HepG2 (cell line): ENCODE results near the gene PARK7. TPM values are rescaled to one million over a fixed set of nuclear protein-coding genes. Genes with fewer than 3 reads are reported as not detected.

Experiments
- AGO1 ChIP-seq: fragments of 200-400 bp; formaldehyde crosslinking; IDR thresholded peaks from 2 replicates; pipeline ENCODE4 v1.6.1; 2017; ENCODE audit warnings: mild to moderate bottlenecking, low read depth, low read length, moderate library complexity; ENCODE audit not compliant: poor library complexity, severe bottlenecking
- DNMT3B ChIP-seq: conservative IDR thresholded peaks from 2 replicates; pipeline ENCODE4 v1.6.1; 2016; ENCODE audit warnings: missing biosample characterization, control low read depth
- FOXO1 ChIP-seq: sonication (generic); formaldehyde crosslinking; IDR thresholded peaks from 2 replicates; pipeline ENCODE4 v1.4.0; 2020; ENCODE audit warnings: missing genetic modification reagents
- HIVEP1 ChIP-seq: sonication (generic); formaldehyde crosslinking; IDR thresholded peaks from 2 replicates; pipeline ENCODE4 v1.4.0; 2020; ENCODE audit warnings: mild to moderate bottlenecking, missing genetic modification reagents
- ISL2 ChIP-seq: sonication (generic); formaldehyde crosslinking; IDR thresholded peaks from 2 replicates; pipeline ENCODE4 v1.5.0; 2020; ENCODE audit warnings: missing genetic modification reagents
- MAFG ChIP-seq: sonication (generic); formaldehyde crosslinking; IDR thresholded peaks from 2 replicates; pipeline ENCODE4 v1.5.1; 2020; ENCODE audit warnings: mild to moderate bottlenecking, missing genetic modification reagents
- REL ChIP-seq: sonication (generic); formaldehyde crosslinking; conservative IDR thresholded peaks from 2 replicates; pipeline ENCODE4 v1.8.0; 2022; ENCODE audit warnings: mild to moderate bottlenecking, missing genetic modification reagents, moderate library complexity
- SOX6 ChIP-seq, 2 experiments: fragments of 450-650 bp in 1 of 2; sonication (generic) in 1 of 2; formaldehyde crosslinking in 1 of 2; IDR thresholded peaks; 2 replicates each; pipeline versions ENCODE4 v1.4.0 to v1.6.1; 2017 to 2020; ENCODE audit warnings: antibody characterized with exemption in 1 of 2, mild to moderate bottlenecking in 1 of 2, missing genetic modification reagents in 1 of 2
- ZKSCAN8 ChIP-seq: IDR thresholded peaks from 2 replicates; pipeline ENCODE4 v1.6.1; 2016; ENCODE audit warnings: borderline replicate concordance, missing genetic modification reagents, missing compliant biosample characterization
- ZNF235 ChIP-seq: sonication (generic); formaldehyde crosslinking; IDR thresholded peaks from 2 replicates; pipeline ENCODE4 v1.8.1; 2023; ENCODE audit warnings: mild to moderate bottlenecking, missing genetic modification reagents, borderline replicate concordance
- ZNF598 ChIP-seq: sonication (generic); formaldehyde crosslinking; IDR thresholded peaks from 2 replicates; pipeline ENCODE4 v1.5.1; 2020; ENCODE audit warnings: mild to moderate bottlenecking, missing genetic modification reagents, borderline replicate concordance
- ZNF75D ChIP-seq: sonication (generic); formaldehyde crosslinking; IDR thresholded peaks from 2 replicates; pipeline ENCODE4 v1.8.1; 2023; ENCODE audit warnings: missing genetic modification reagents, mild to moderate bottlenecking, borderline replicate concordance
- ZNF773 ChIP-seq: sonication (generic); formaldehyde crosslinking; IDR thresholded peaks from 2 replicates; pipeline ENCODE4 v1.4.0; 2020; ENCODE audit warnings: missing genetic modification reagents, borderline replicate concordance
- polyA plus RNA-seq, 8 experiments: library from polyadenylated mRNA; depleted of rRNA in 3 of 8; stranded (reverse) in 7 of 8; unstranded in 1 of 8; fragments of >200 nt; fragmentation: Illumina TruSeq in 4 of 8; extraction: Trizol in 4 of 8; gene quantifications; 2 replicates each; pipeline versions ENCODE4 v1.2.1 to v1.2.3, GENCODE V29; 2011 to 2016; ENCODE audit warnings: low read depth in 4 of 8, missing spikeins in 1 of 8, mixed read lengths in 1 of 8; ENCODE audit not compliant: insufficient read depth in 1 of 8
- total RNA-seq, 5 experiments: library from RNA; depleted of rRNA; stranded (reverse); fragments of >200 nt; fragmentation: Illumina TruSeq; extraction: Trizol; gene quantifications; 2 replicates each; pipeline ENCODE4 v1.2.3, GENCODE V29; 2016; ENCODE audit warnings: low read depth in 1 of 5
- TF ChIP-seq, protein P1 (sequence below): sonication (generic); formaldehyde crosslinking; IDR thresholded peaks from 2 replicates; pipeline ENCODE4 v1.4.0; 2020; ENCODE audit warnings: missing genetic modification reagents, borderline replicate concordance
- TF ChIP-seq, protein P2 (sequence below): sonication (generic); formaldehyde crosslinking; IDR thresholded peaks from 2 replicates; pipeline ENCODE4 v1.4.0; 2020; ENCODE audit warnings: missing genetic modification reagents, borderline replicate concordance
- TF ChIP-seq, protein P3 (sequence below), 2 experiments: sonication (generic) in 1 of 2; formaldehyde crosslinking in 1 of 2; IDR thresholded peaks; 2 replicates each; pipeline versions ENCODE4 v1.4.0 to v1.6.1; 2018 to 2020; ENCODE audit warnings: missing genetic modification reagents in 2 of 2, borderline replicate concordance in 1 of 2, low read depth in 1 of 2, mild to moderate bottlenecking in 1 of 2, missing biosample characterization in 1 of 2
- TF ChIP-seq, protein P4 (sequence below): IDR thresholded peaks from 2 replicates; pipeline ENCODE4 v1.6.1; 2016; ENCODE audit warnings: missing compliant biosample characterization, missing genetic modification reagents, borderline replicate concordance

PARK7 gene
- total and polyA plus RNA-seq, 2 of the 13 experiments (the other 11 are each of a cell fraction or from before 2014, with no cell fraction given): 212 to 296 TPM

DNA sequence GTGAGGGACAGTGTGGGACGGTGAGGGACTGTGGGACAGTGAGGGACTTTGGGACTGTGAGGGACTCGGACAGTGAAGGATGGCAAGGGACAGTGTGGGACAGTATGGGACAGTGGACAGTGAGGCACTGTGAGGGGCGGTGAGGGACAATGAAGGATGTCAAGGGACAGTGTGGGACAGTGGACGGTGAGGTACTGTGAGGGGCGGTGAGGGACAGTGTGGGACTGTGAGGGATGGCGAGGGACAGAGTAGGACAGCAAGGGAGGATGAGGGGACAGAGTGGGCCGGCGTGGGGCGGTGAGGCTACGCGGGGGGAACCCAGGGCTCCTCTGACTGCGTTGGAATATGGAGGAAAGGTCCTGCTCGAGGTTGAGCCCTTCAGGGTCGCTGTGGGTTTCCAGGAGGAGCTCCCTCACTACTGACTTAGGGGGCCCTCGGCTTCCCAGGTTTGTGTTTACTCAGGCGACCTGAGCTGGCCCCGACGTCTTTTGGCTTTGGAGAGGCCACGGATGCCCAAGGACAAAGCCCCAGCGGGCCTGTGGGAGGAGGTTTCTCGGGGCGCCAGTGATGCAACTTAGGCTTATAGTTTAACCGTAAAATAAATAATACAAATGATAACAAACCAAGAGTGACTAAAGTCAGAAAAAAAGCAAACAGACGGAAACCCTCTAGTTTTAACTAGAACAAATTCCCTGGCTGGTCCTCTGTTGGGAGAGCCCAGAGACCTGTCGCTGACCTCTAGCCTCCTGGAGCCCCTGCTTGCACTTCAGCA is 65.7 kb downstream of the PARK7 start (continued):
- TF ChIP-seq AGO1 (peak; percentile 76), ZNF235 (CRISPR knock-in tag) (no peak), ZNF598 (CRISPR knock-in tag) (peak; percentile 60; the same call in 1 of the 2 replicates), ZNF75D (CRISPR knock-in tag) (no peak), DNMT3B (peak; percentile 18; the same call in 1 of the 2 replicates), FOXO1 (CRISPR knock-in tag) (peak; percentile 75), REL (CRISPR knock-in tag) (0 out of 2 replicates have a peak, but pooled peaks have one; percentile 20), ISL2 (CRISPR knock-in tag) (peak; percentile 96), SOX6 (IDR thresholded peaks at IDR 0.05) (no peak), SOX6 (CRISPR knock-in tag; IDR thresholded peaks at IDR 0.05) (peak; percentile 95), ZKSCAN8 (CRISPR knock-in tag) (peak; percentile 72; the same call in 1 of the 2 replicates), MAFG (CRISPR knock-in tag) (no peak), HIVEP1 (CRISPR knock-in tag) (peak; percentile 96), ZNF773 (CRISPR knock-in tag) (no peak)
- TF ChIP-seq, protein P1, sequence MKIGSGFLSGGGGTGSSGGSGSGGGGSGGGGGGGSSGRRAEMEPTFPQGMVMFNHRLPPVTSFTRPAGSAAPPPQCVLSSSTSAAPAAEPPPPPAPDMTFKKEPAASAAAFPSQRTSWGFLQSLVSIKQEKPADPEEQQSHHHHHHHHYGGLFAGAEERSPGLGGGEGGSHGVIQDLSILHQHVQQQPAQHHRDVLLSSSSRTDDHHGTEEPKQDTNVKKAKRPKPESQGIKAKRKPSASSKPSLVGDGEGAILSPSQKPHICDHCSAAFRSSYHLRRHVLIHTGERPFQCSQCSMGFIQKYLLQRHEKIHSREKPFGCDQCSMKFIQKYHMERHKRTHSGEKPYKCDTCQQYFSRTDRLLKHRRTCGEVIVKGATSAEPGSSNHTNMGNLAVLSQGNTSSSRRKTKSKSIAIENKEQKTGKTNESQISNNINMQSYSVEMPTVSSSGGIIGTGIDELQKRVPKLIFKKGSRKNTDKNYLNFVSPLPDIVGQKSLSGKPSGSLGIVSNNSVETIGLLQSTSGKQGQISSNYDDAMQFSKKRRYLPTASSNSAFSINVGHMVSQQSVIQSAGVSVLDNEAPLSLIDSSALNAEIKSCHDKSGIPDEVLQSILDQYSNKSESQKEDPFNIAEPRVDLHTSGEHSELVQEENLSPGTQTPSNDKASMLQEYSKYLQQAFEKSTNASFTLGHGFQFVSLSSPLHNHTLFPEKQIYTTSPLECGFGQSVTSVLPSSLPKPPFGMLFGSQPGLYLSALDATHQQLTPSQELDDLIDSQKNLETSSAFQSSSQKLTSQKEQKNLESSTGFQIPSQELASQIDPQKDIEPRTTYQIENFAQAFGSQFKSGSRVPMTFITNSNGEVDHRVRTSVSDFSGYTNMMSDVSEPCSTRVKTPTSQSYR: peak; percentile 33; the same call in 1 of the 2 replicates
- TF ChIP-seq, protein P2, sequence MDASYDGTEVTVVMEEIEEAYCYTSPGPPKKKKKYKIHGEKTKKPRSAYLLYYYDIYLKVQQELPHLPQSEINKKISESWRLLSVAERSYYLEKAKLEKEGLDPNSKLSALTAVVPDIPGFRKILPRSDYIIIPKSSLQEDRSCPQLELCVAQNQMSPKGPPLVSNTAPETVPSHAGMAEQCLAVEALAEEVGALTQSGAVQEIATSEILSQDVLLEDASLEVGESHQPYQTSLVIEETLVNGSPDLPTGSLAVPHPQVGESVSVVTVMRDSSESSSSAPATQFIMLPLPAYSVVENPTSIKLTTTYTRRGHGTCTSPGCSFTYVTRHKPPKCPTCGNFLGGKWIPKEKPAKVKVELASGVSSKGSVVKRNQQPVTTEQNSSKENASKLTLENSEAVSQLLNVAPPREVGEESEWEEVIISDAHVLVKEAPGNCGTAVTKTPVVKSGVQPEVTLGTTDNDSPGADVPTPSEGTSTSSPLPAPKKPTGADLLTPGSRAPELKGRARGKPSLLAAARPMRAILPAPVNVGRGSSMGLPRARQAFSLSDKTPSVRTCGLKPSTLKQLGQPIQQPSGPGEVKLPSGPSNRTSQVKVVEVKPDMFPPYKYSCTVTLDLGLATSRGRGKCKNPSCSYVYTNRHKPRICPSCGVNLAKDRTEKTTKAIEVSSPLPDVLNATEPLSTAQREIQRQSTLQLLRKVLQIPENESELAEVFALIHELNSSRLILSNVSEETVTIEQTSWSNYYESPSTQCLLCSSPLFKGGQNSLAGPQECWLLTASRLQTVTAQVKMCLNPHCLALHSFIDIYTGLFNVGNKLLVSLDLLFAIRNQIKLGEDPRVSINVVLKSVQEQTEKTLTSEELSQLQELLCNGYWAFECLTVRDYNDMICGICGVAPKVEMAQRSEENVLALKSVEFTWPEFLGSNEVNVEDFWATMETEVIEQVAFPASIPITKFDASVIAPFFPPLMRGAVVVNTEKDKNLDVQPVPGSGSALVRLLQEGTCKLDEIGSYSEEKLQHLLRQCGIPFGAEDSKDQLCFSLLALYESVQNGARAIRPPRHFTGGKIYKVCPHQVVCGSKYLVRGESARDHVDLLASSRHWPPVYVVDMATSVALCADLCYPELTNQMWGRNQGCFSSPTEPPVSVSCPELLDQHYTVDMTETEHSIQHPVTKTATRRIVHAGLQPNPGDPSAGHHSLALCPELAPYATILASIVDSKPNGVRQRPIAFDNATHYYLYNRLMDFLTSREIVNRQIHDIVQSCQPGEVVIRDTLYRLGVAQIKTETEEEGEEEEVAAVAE (CRISPR knock-in tag): peak; percentile 71
- TF ChIP-seq, protein P3, sequence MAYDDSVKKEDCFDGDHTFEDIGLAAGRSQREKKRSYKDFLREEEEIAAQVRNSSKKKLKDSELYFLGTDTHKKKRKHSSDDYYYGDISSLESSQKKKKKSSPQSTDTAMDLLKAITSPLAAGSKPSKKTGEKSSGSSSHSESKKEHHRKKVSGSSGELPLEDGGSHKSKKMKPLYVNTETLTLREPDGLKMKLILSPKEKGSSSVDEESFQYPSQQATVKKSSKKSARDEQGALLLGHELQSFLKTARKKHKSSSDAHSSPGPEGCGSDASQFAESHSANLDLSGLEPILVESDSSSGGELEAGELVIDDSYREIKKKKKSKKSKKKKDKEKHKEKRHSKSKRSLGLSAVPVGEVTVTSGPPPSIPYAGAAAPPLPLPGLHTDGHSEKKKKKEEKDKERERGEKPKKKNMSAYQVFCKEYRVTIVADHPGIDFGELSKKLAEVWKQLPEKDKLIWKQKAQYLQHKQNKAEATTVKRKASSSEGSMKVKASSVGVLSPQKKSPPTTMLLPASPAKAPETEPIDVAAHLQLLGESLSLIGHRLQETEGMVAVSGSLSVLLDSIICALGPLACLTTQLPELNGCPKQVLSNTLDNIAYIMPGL (CRISPR knock-in tag; IDR thresholded peaks at IDR 0.05; ENCODE audit: borderline replicate concordance in 1 of 2, low read depth in 1 of 2): peak in 1 of 2 experiments; percentile 76; a peak in 3 of 4 replicates
- TF ChIP-seq, protein P4, sequence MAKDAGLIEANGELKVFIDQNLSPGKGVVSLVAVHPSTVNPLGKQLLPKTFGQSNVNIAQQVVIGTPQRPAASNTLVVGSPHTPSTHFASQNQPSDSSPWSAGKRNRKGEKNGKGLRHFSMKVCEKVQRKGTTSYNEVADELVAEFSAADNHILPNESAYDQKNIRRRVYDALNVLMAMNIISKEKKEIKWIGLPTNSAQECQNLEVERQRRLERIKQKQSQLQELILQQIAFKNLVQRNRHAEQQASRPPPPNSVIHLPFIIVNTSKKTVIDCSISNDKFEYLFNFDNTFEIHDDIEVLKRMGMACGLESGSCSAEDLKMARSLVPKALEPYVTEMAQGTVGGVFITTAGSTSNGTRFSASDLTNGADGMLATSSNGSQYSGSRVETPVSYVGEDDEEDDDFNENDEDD (CRISPR knock-in tag): no peak
